Measurements from ENCODE around the gene NEO1.

Gene NEO1

GRCh38 chr15:73110201-73110600 is 57.9 kb downstream of the NEO1 start:
- Histone ChIP-seq H3K27ac (no peak overlapping the region), H3K4me3 (ENCODE audit: low read depth, low read length) (no peak overlapping the region), H3K36me3 (replicated peaks) (no peaks in the 10 kb centered on the region), H3K27me3 (replicated peaks) (no peaks in the 10 kb centered on the region)
- DNase-seq: no peak
- no peak for TF ChIP-seq CTCF (IDR thresholded peaks at IDR 0.05; ENCODE audit: low read depth, low read length, missing control alignments)
- in situ Hi-C loops (cut with HindIII; ENCODE audit: low pct_ligation_motif_present, low sequenced_read_pairs): no loop called here

- Histone ChIP-seq H3K36me3 (replicated peaks) (no peaks in the 10 kb centered on the region), H3K4me3 (ENCODE audit: low read depth, low read length) (no peak overlapping the region), H3K27me3 (replicated peaks) (no peaks in the 10 kb centered on the region), H3K27ac (no peak overlapping the region)
- no peak for TF ChIP-seq CTCF (IDR thresholded peaks at IDR 0.05; ENCODE audit: low read depth, low read length, missing control alignments)
- in situ Hi-C loops (cut with HindIII; ENCODE audit: low pct_ligation_motif_present, low sequenced_read_pairs): no loop called here
- DNase-seq: no peak
Measured at GRCh38 chr15:73114064-73114463, 61.8 kb downstream of the NEO1 start.

DNA sequence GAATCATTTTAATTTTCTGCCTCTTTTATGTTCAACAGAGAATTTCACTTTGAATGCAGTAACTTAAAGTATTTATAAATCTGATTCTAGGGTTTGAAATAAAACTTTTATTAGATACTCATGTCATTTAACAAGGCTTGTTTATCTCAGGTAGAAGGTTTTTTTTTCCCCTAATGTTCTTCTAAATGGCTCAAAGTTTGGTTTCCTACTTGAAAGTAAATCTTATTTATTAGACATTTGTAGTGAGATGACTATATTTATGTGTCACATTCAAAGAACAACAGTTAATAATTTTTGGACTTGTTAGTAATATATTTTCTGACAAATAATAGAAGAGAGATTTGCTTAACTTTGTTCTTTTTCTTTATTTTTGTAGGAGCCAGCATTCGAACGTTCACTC is 63.9 kb downstream of the NEO1 start:
- H3K27me3 ChIP-seq (replicated peaks): no peaks in the 10 kb centered on the region
- H3K27ac ChIP-seq: no peak overlapping the region
- no peak overlapping the region for H3K4me3 ChIP-seq (ENCODE audit: low read depth, low read length)
- no peak for DNase-seq
- in situ Hi-C loops (cut with HindIII; ENCODE audit: low pct_ligation_motif_present, low sequenced_read_pairs): no loop called here
- H3K36me3 ChIP-seq (replicated peaks): no peaks in the 10 kb centered on the region
- no peak for TF ChIP-seq CTCF (IDR thresholded peaks at IDR 0.05; ENCODE audit: low read depth, low read length, missing control alignments)

DNA sequence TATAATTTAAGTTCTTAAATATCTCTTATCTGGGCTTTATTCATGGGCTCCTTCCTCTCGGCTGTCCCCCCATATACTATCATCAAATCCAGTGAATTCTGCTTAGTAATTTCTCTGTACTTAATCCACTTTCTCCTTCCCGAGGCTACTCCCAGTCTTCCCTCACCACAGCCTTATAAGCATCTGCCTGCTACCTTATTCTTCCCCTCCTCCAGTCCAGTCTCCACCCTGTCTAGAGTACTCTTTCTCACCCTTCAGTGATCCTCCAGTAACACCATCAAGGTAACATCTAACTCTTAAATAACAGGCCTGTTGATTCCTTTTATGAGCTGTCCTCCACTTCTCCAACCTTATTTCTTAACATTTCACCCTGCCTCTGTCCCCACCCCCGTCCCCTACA is 65.8 kb downstream of the NEO1 start:
- in situ Hi-C loops (cut with HindIII; ENCODE audit: low pct_ligation_motif_present, low sequenced_read_pairs): no loop called here
- H3K27ac ChIP-seq: no peak overlapping the region

DNA sequence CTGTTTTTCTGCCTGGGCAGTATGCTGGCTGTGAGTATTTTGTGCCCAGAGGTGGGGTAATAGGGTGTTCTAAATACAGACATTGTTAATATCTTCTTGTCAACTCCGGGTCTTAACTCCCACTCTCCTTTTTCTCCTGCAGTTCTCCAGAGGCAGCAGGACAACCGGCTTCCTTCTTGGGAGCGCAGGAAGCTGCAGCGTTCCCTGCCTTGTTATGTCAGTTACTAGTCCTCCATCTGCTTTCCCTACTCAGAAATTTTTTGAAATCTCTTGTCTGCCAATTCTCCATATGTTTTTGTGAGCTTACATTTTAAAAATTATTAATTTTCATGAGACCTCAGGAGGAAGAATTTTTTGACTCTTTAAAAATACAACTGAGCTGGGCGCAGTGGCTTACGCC is 67.2 kb downstream of the NEO1 start:
- Histone ChIP-seq H3K27me3 (replicated peaks) (no peaks in the 10 kb centered on the region), H3K27ac (no peak overlapping the region), H3K36me3 (replicated peaks) (no peaks in the 10 kb centered on the region), H3K4me3 (ENCODE audit: low read depth, low read length) (no peak overlapping the region)
- no peak for TF ChIP-seq CTCF (IDR thresholded peaks at IDR 0.05; ENCODE audit: low read depth, low read length, missing control alignments)
- DNase-seq: no peak
- in situ Hi-C loops (cut with HindIII; ENCODE audit: low pct_ligation_motif_present, low sequenced_read_pairs): no loop called here

More for the DNA sequence above, 65.8 kb downstream of the NEO1 start:
- H3K4me3 ChIP-seq (ENCODE audit: low read depth, low read length): no peak overlapping the region
- no peak for DNase-seq
- H3K36me3 ChIP-seq (replicated peaks): no peaks in the 10 kb centered on the region
- H3K27me3 ChIP-seq (replicated peaks): no peaks in the 10 kb centered on the region
- TF ChIP-seq CTCF (IDR thresholded peaks at IDR 0.05; ENCODE audit: low read depth, low read length, missing control alignments): no peak

- H3K27ac ChIP-seq: no peak overlapping the region
- H3K27me3 ChIP-seq (replicated peaks): no peaks in the 10 kb centered on the region
- in situ Hi-C loops (cut with HindIII; ENCODE audit: low pct_ligation_motif_present, low sequenced_read_pairs): no loop called here
- no peak for TF ChIP-seq CTCF (IDR thresholded peaks at IDR 0.05; ENCODE audit: low read depth, low read length, missing control alignments)
- no peak overlapping the region for H3K4me3 ChIP-seq (ENCODE audit: low read depth, low read length)
- no peaks in the 10 kb centered on the region for H3K36me3 ChIP-seq (replicated peaks)
- DNase-seq: no peak
Measured at GRCh38 chr15:73120269-73120668, 68.0 kb downstream of the NEO1 start.
